ENCODE measurements around the gene CCR1.
"Not testable (repeated sequence)": the region's sequence is repeated elsewhere in the genome, so short reads cannot be mapped to it uniquely, and the experiment has no call there.

Gene CCR1

DNA sequence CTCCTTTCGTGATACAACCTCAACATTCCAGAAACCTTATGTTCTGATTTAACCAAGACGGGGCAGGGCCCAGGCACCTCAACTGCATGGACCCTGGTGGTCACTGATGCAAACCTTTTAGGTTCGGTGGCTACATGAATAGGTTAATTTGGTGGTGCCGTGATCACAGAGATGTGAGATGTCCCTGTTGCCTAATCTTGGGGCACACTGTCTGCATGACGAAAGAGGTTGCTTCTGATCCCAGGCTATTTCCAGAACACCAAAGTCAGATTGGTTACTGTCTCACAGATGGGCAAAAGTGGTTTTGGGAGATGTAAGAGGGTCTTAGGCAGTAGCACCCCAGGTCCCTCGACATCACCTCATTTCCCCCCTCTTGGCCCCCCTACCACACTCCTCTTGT lies 4.0 kb upstream of the CCR1 start:
- no peak for DNase-seq (ENCODE audit: low read depth)

DNA sequence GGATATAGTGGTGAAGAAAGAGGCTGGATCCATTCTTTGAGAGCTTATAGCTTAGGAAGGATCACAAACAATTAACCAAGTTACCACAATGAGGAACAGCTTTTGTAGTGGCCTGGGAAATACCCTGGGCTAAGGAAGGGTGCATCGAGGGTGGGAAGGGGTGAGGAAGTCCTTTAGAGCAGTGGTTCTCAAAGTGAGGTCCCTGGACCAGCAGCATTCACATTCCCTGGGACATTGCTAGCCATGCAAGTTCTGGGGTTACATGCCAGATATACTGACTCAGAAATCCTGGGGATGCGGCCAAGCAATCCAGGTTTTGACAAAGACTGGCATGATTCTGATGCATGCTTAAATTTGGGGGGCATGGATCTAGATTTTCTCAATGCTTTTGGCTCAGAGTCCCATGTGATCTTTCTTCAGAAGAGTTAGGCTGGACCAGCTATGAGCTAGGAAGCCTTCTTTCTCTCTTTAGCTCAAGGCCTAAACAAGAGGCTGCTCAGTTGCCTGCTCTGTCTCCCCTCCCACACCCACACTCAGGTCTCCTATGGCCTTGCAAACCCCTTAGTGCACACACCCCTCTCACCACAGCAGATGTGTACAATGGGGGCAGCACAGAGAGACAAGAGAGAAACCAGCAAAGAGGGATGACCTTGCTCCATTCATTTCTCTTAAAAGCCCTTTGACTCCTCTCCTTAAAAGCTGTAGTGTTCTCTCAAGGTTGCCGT lies 1.8 kb upstream of the CCR1 start:
- no peak for DNase-seq (ENCODE audit: low read depth)

DNA sequence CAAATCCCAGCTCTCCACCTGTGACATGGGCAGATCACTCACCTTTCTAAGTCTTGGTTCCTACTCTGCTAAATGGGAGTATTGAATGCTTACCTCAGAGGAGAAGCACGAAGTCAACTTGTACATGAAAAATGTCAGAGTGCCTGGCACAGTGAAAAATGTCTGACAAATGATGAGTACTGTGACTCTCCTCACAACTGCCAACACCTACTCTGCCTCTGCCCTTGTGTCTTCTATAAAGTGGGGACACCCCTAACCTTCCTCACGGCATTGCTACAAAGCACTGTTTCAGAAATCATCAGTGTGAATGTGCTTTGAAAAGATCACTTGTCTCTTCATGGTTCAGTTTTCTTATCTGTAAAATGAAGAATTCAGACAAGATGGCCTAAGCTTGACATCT lies 940 bp upstream of the CCR1 start:
- no peak for DNase-seq (ENCODE audit: low read depth)

DNA sequence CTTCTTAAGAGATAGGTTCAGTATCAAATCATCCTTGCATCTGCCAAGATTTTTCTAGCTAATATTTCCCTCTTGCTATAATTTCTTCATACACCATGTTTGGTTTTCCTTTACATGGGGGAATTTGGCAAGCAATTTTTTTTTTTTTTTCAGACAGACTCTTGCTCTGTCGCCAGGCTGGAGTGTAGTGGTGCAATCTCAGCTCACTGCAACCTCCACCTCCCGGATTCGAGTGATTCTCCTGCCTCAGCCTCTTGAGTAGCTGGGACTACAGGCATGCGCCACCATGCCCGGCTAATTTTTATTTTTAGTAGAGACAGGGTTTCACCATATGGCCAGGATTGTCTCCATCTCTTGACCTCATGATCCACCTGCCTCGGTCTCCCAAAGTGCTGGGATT lies 599 bp downstream of the CCR1 start:
- not testable (repeated sequence) for DNase-seq (ENCODE audit: low read depth)

DNA sequence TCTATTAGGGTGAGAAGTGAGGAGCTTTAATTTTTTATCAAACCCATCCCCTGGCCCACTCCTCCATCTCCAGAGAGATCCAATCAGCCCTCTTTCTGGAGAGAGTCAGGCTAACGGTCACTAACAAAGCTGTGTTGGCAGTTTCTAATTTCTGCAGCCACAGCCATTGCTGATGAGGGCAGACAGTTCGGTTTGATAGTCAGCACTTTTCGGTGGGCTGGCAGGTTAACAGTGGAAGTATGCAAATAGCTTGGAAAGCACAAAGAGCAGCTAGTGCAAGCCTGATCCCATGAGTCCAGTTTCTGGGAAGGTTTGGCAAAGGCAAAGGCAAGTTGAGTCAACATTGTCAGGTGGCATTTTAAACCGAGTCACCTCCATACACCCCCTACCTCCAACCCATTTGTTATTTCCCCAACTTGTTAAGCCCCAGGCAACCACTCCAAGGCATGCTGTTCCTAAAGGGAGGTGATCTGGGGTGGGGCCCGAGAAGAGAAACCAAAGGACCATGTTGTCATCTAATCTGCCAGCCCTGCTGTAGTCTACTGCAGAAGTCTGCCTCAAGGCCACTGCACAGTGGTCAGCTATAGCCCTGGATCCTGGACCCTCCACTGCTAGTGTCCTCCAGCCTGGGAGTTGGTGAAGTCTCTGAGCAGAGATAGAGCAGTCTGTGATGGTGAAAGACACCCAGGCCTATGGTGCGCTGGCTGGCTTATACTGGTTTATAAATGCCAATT lies 1.7 kb downstream of the CCR1 start:
- DNase-seq (ENCODE audit: low read depth), result no peak

DNA sequence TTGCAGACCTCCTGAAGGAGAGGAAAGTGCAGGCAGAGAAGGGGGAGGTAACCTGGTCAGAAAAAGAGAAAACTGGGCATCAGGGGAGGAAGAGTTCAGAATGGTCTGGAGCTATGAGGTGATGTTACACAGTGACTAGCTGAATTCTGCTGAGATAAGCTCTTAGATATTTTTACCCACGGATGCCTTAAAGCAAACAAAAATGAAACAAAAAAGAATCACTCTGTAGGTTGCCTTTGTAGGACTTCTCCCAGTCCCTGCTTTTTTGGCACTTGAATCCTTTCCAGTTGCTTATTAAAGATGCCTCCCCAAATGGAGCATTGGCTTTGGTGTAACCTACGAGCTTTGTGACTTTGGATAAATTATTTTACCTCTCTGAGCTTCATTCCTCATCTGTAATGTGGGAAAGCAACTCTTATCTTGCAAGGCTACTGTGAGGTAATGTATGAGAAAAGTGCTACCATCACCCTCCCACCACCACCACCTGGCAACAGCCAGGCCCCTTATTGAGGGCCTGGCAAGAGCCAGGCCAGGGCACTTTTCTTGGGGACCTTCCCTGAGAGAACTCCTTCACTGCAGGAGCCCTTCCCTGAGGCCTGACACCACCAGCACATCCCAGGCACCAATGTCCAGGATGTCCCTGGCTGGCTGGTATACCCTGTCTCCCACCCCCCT lies 2.7 kb downstream of the CCR1 start:
- no peak for DNase-seq (ENCODE audit: low read depth)

DNA sequence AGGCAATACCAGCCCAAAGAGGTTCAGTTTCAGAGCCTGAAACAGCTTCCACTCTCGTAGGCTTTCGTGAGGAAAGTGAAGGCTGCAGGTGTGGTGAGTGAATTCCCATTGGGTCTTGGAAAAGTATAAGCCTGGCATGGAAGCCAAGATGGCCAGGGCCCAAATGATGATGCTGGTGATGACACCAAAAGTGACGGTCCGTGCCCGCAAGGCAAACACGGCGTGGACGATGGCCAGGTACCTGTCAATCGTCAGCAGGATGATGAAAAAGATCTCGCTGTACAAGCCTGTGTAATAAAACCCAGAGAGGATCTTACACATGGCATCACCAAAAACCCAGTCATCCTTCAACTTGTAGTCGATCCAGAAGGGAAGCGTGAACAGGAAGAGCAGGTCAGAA lies 4.4 kb downstream of the CCR1 start:
- DNase-seq (ENCODE audit: low read depth), result no peak

DNA sequence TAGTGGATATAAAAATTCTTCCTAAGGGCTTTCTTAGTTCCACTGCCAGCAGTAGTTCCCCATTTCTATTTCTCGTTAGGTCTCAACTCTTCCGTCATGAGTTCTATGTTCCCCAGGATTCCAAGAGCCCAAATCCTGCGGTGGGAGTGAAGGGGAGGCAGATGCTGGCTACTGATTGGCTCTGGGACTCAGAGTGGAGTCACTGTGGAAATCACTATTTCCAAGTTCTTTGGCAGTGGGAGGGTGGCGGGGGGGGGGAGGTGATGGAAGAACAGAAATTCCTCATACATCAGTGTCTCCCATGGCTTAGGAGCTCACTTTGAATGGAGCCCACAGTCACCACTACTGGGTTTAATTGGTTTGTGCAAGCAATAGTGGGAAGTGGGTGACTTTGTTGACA lies 5.6 kb downstream of the CCR1 start:
- no peak for DNase-seq (ENCODE audit: low read depth)

DNA sequence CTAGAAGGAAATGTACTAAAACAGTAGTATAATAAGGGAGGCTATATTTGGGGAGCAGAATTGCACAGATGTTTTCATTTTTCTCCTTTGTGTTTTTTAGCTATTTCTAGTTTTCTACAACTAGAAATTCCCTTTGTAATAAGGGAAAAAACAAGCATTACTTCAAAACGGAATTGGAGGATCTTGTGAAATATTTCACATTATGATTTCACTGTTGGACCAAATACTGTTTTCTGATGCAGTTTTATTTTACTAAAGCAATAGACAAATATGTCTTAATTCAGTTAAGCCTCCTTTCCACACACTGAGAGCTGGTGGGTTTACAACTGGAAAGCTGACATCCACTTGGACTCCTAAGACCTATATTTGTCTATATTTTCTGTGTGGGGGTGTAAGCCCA lies 7.3 kb downstream of the CCR1 start:
- DNase-seq (ENCODE audit: low read depth), result no peak

DNA sequence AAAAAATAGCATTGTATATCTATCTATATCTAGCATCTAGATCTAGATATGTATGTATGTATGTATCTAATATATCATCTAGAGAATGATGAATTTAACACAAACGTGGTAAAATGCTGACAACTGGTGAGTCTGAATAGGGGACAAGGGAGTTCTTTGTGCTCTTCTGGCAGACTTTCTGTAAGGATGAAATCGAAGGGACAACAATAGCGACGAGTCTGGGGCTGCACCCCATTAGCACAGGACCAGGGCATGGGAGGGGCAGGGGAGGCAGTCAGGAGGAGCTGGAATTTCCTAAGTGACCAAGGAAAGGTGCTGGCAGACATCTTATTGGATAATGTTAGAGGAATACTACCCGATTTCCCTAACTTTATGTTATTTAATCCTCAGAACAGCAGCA lies 7.9 kb downstream of the CCR1 start:
- no peak for DNase-seq (ENCODE audit: low read depth)

DNA sequence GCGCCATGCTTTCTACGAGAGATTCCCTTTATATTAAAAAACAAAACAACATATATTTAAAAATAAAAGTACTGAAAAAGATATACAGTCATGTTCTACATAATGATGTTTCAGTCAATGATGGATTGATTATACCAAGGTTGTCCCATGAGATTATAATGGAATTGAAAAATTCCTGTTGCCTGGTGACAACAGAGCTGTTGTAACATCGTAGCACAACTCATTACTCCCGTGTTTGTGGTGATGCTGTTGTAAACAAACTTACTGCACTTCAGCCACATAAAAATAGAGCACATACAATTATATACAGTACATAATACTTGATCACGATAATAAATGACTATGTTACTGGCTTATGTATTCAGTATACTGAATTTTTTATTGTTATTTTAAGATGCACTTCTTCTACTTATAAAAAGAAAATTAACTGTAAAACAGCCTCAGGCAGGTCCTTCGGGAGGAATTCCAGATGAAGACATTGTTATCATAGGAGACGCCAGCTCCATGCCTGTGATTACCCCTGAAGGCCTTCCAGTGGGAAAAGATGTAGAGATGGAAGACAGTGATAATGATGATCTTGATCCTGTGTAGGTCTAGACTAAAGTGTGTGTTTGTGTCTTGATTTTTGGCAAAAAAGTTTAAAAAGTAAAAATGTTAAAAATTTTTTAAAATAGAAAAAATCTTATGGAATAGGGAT lies 11.7 kb downstream of the CCR1 start:
- DNase-seq (ENCODE audit: low read depth), result no peak

DNA sequence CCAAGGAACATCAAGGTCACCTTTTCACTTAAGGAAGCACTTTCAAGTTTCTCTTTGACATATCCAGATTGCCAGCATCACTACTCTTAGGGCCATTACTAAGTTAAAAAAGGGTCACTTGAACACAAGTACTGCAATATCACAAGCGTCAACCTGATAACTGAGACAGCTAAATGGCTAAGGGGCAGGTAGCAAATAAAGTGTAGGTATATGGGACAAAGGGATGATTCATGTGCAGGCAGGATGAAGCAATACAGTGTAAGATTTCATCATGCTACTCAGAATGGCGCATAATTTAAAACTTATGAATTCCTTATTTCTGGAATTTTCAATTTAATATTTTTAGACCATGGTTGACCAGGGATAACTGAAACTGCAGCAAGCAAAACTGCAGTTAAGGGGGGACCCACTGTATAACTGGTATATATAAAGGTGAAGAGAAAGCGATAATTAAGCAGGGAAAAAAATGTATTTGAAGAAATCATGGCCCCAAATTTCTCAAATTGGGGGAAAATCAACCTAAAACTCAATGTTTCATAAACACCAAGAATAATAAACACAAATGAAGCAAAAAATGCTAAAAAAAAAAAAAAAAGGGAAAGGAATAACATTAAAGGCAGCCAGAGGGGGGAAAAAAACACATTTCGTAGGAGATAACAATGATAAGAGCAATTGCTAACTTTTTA lies 13.1 kb downstream of the CCR1 start:
- DNase-seq (ENCODE audit: low read depth), result no peak

DNA sequence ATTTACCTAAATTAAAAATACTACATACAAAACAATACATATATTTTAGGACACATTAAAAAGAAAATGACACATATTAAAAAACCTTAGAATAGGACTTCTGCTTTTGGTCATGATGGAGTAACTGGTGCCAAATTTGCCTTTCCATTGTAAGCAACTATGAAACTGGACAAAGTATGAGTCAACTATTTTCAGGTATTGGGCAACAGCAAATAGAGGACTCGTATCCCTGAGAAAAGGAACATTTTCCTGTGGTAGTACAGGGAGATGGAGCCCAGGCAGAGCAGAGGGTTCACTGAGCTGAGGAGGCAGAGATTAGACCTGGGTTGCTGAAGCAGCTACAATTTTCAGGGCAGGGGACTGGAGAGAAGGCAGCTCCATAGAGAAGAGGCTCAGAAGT lies 14.7 kb downstream of the CCR1 start:
- DNase-seq (ENCODE audit: low read depth), result no peak

DNA sequence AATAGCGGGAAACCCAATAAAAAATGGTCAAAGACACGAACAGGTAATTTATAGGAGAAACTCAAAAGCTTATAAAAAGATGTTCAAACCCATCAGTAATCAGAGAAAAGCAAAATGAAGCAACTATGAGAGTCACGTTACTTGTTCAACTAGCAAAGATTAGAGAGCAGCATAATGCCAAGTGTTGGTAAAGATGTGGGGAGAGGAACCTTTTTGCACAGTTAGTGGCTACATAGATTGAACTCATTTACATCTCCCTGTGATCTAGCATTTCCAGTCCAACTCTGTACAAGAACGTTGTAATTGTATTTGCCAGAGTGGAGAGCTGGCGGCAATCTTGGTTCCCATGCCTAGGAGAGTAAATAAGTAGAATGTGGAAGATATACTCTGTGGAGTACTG lies 15.2 kb downstream of the CCR1 start:
- DNase-seq (ENCODE audit: low read depth), result no peak

DNA sequence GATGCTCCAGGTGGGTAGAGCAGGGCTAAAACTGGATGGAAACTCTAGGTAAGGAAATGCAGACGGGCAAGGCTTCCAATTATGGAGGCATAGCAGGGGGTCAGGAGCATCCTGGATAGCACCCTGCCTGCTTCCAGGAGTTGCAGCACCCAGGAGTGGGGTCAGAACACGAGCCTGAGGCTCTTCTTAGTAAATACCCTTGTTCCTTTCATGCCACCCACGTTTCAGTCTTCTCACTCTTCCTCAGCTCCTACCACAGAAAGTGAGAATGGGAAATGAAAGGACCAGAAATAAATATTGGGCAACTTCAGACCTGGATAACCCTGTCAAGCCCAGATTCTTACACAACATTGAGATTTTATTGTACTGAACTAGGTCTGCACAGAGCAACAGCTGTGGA lies 16.4 kb downstream of the CCR1 start:
- DNase-seq (ENCODE audit: low read depth), result no peak

DNA sequence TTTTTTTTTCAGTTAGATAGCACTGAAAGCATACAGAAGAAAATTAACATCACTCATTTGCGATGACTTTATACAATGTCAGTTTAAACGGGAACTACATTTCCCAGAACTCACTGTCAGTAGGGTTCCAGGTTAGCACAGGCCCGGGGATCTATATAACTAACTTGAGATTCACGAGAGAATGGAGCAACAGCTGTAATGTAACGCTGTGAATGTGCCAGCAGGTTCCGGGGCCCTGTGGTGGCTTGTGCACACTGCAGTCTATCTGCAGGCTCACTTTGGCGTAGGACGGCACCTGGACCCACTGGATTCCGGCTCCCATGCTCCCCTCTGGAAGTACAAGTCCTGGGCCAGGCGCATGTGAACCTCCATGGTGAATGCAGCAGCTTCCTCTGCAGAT lies 19.4 kb downstream of the CCR1 start:
- DNase-seq (ENCODE audit: low read depth), result no peak

DNA sequence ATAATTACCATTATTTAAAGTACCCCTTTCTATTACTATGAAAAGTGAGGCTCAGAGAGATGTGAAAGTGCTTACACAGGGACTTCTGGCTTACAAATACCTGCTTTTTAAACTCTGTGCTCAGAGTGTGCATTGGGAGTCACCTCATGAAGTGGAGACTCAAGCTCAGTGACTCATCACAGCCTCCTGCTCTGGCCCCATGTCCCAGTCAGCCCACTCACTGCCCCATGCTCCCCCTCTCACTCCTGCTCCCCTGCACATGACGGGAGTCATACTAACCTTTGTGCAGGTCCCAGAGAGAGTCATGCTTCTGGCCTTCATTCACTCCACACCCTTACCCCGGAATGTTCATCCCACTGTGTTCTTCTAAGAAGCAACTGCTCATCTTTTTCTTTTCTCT lies 20.2 kb downstream of the CCR1 start:
- DNase-seq (ENCODE audit: low read depth), result no peak

DNA sequence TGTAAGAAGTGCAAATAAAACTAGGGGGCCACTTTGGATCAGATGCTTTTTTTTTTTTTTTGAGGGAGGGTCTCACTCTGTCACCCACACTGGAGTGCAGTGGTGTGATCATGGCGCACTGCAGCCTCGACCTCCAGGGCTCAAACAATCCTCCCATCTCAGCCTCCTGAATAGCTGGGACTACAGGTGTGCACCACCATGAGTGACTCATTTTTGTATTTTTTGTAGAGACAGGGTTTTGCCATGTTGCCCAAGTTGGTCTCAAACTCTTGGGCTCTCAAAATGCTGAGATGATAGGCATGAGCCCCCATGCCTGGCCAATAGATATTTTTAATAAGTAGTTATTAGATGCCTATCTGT lies 20.8 kb downstream of the CCR1 start:
- no peak for DNase-seq (ENCODE audit: low read depth)

DNA sequence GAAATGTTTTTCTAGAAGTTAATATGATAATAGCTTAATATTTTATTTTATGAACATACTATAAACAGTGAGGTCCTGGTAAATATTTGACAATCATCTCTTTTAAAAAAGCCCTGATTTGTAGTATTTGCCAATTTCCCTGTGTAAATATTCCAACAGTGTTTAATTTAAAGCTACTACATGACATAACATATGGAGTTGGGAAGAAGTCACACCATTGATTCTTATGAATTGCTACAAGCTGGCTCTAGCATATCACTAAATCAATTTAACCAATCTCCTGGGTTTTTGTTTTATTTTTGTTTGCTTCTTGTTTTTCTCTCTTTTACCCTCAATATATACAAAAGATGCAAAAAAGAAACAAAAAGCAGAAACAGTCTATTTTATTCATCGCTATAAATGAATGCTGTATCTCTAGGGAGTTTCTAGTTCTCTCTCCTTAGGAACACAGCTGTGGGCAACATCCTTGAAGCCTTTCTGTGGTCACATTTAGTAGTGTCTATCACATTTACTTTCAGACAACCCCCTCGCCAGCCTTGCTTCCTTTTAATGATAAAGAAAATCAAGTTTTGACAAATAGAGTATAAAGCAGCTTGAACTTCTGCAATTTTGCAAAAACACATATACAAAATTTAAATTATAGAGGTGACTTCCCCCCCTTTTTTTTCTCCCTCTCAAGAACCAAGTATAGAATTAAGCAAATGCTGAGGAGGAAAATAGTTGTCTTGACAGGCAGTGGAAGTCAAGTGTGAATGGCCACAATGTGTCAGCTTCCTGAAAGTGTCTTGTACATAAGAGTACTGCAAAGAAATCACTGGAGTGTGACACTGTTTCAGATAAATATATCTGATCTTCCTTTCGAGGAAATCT lies 21.4 kb downstream of the CCR1 start:
- no peak for DNase-seq (ENCODE audit: low read depth)

DNA sequence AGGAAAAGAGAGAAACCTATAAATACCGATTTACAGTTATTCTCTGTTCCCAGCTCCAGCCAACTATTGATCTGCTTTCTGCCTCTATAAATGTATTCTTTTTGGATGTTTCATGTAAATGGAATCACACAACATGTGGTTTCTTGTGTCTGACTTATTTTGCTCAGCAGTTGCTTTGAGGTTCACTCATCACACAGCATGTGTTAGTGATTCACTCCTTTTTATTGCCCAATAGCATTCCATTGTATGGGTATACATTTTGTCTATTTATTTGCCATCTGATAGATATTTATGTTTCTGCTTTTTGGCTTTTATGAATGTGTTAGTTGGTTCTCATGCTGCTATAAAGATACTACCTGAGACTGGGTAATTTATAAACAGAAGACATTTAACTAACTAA lies 23.6 kb downstream of the CCR1 start:
- DNase-seq (ENCODE audit: low read depth), result no peak

DNA sequence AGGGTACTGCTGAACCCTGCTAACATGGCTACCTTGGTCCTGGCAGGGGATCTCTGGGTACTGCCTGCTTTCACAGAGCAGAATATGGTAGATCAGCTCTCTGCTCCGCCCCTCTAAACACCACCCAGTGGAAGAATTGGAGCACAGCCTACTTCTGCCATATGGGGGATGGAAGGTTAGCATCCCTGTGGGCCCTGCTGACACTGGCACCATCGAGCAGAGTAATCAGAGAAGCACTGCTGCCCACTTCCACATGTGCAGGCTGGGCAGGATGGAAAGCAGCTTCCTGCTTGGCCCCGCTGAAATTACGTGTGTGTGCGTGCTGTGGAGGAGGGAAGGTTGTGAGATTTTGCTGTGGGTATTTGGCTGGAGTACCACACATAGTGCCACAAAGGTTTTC lies 24.8 kb downstream of the CCR1 start:
- DNase-seq (ENCODE audit: low read depth), result no peak

All from activated gamma-delta T cell treated with anti-CD3 and anti-CD28 coated beads, Interleukin-2, amount 50 U/mL, for 16 hours (primary cell).